SK-N-SH (cell line): ENCODE data around the gene DMAC1.

Source experiments
- CHD2 ChIP-seq: fragments of 150-350 bp; IDR thresholded peaks from 2 replicates; pipeline ENCODE4 v1.6.1; 2018; ENCODE audit warnings: low read length; ENCODE audit not compliant: partially characterized antibody
- CTCF ChIP-seq: fragments of 200-600 bp; sonication (generic); IDR thresholded peaks from 2 replicates; pipeline ENCODE4 v1.6.1; 2017; ENCODE audit warnings: antibody characterized with exemption, mild to moderate bottlenecking, moderate library complexity
- EP300 ChIP-seq, 2 experiments: IDR thresholded peaks; 2 replicates each; pipeline versions ENCODE4 v1.4.0 to v1.6.1; 2012; ENCODE audit warnings: borderline replicate concordance in 1 of 2, low read depth in 1 of 2, low read length in 1 of 2
- EZH2phosphoT487 ChIP-seq: fragments of 200-600 bp; sonication (generic); IDR thresholded peaks from 2 replicates; pipeline ENCODE4 v1.6.1; 2017; ENCODE audit warnings: low read depth, mixed run types, mild to moderate bottlenecking, antibody characterized with exemption, moderate library complexity, borderline replicate concordance
- NRF1 ChIP-seq: IDR thresholded peaks from 2 replicates; pipeline ENCODE4 v1.6.1; 2012; ENCODE audit warnings: low read depth, mild to moderate bottlenecking, low read length
- POLR2AphosphoS5 ChIP-seq: IDR thresholded peaks from 2 replicates; pipeline ENCODE4 v1.6.1; 2012; ENCODE audit warnings: low read depth, low read length
- RAD21 ChIP-seq: IDR thresholded peaks from 2 replicates; pipeline ENCODE4 v1.6.1; 2012; ENCODE audit warnings: mild to moderate bottlenecking, low read length
- SMC3 ChIP-seq: IDR thresholded peaks from 2 replicates; pipeline ENCODE4 v1.6.1; 2012; ENCODE audit warnings: low read depth, low read length, improper control_type of control experiment
- USF1 ChIP-seq: IDR thresholded peaks from 2 replicates; pipeline ENCODE4 v1.4.0; 2012; ENCODE audit warnings: low read depth, borderline replicate concordance
- USF2 ChIP-seq: fragments of 150-350 bp; IDR thresholded peaks from 2 replicates; pipeline ENCODE4 v1.6.1; 2017; ENCODE audit warnings: antibody characterized with exemption, low read length, low read depth, borderline replicate concordance

GRCh38 chr9:7752481-7752880 is 47.1 kb downstream of the DMAC1 start:
- no peak for TF ChIP-seq CHD2
- TF ChIP-seq EZH2phosphoT487, result no peak
- TF ChIP-seq CTCF, result no peak
- TF ChIP-seq RAD21, result no peak
- TF ChIP-seq USF2, result no peak
- TF ChIP-seq POLR2AphosphoS5, result no peak
- TF ChIP-seq EP300 (IDR thresholded peaks at IDR 0.05; ENCODE audit: borderline replicate concordance in 1 of 2, low read depth in 1 of 2, low read length in 1 of 2), result no peak
- no peak for TF ChIP-seq SMC3
- TF ChIP-seq NRF1, result no peak
- TF ChIP-seq USF1, result no peak
